ENCODE measurements around the gene SSBP3.
"Not testable (repeated sequence)": the region's sequence is repeated elsewhere in the genome, so short reads cannot be mapped to it uniquely, and the experiment has no call there.

SSBP3 gene

DNA sequence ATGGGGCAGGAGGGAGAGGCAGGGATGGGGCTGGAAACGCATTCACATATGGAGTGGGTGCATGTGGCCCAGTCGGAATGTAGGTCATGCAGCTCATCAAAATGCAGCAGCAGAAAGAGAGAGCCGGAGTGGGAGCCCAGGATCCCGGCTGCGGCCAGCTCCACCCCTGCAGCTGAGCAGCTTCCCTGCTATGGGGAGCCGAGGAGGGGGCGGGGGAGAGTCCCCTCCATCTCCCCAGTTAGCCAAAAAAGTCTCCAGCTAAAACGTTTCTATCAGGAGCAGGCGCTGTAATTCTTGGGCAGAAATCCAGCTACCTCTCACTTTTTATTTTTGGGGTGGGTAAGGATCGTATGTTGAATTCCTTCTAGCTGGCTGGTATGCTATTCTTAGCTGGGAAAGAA is 166.6 kb downstream of the SSBP3 start:
- Mint-ChIP-seq H3K9me3 (no peaks in the 10 kb centered on the region), H3K4me1 (ENCODE audit: low read depth) (peaks cover 20% of the 10 kb centered on the region), H3K36me3 (ENCODE audit: low read depth) (peaks cover 89% of the 10 kb centered on the region), H3K4me3 (no peak overlapping the region), H3K27me3 (no peaks in the 10 kb centered on the region), H3K27ac (no peak overlapping the region)
- intact Hi-C loops (cut with micrococcal nuclease), result no loop called here

DNA sequence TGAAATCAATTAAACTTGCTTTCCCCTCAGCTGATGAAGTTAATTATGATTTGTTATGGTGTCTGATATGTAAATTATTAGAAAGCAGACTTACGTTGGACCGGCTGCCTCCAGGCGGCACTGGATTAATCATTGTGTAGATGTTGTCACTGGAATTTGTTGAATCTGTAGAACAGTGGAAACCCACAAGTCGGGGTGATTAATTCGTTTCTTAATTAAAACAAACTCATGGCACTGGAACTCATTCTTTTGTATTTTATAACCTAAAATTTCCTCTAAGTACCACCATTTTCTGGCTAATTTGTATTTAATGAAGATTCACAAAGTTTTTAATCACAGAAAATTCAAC is 167.2 kb downstream of the SSBP3 start:
- Mint-ChIP-seq H3K9me3 (no peaks in the 10 kb centered on the region), H3K4me1 (ENCODE audit: low read depth) (peaks cover 20% of the 10 kb centered on the region), H3K4me3 (no peak overlapping the region), H3K36me3 (ENCODE audit: low read depth) (peaks cover 84% of the 10 kb centered on the region), H3K27ac (peak overlapping the region; percentile 49), H3K27me3 (no peaks in the 10 kb centered on the region)
- intact Hi-C loops (cut with micrococcal nuclease), result no loop called here

GRCh38 chr1:54238353-54239034 is 167.7 kb downstream of the SSBP3 start:
- H3K36me3 Mint-ChIP-seq (ENCODE audit: low read depth), result peaks cover 79% of the 10 kb centered on the region
- peak overlapping the region; percentile 49 for H3K27ac Mint-ChIP-seq
- intact Hi-C loops (cut with micrococcal nuclease), result no loop called here
- H3K27me3 Mint-ChIP-seq, result no peaks in the 10 kb centered on the region
- no peaks in the 10 kb centered on the region for H3K9me3 Mint-ChIP-seq
- peaks cover 20% of the 10 kb centered on the region for H3K4me1 Mint-ChIP-seq (ENCODE audit: low read depth)
- H3K4me3 Mint-ChIP-seq, result no peak overlapping the region

DNA sequence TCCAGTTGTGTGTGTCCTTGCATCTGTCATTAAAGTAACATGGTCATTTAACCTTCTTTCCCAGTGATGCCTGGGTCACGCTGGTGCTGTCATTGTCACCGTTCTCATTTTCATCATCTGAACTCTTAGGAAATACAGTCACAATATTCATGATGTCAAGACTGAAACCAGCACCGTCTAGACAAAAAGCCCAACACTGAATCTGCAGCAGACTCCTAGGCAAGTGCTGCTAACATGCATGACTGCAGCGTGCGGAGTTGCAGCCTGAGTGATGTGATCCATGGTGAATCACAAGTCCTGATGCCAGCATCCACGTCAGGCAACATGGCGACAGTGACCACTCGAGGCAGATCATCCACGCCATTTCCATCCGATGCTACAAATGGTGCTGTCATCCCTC is 168.6 kb downstream of the SSBP3 start:
- H3K36me3 Mint-ChIP-seq (ENCODE audit: low read depth), result peaks cover 77% of the 10 kb centered on the region
- intact Hi-C loops (cut with micrococcal nuclease), result no loop called here
- H3K27ac Mint-ChIP-seq, result no peak overlapping the region
- H3K4me1 Mint-ChIP-seq (ENCODE audit: low read depth), result peaks cover 20% of the 10 kb centered on the region
- H3K9me3 Mint-ChIP-seq, result no peaks in the 10 kb centered on the region
- no peak overlapping the region for H3K4me3 Mint-ChIP-seq
- H3K27me3 Mint-ChIP-seq, result no peaks in the 10 kb centered on the region

DNA sequence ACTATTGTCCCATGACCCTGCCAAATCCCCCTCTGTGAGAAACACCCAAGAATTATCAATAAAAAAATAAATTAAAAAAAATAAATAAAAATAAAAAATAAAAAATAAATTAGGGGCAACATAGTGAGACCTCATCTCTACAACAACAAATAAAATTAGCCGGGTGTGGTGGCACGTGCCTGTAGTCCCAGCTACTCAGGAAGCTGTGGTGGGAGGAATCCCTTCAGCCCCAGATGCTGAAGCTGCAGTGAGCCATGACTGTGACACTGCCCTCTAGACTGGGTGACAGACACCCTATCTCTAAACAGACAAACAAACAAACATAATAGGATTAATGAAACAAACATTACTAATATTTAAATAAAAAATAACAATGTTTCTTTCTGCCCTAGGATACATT is 171.9 kb downstream of the SSBP3 start:
- Mint-ChIP-seq H3K4me1 (ENCODE audit: low read depth) (peaks cover 36% of the 10 kb centered on the region), H3K4me3 (no peak overlapping the region), H3K27me3 (no peaks in the 10 kb centered on the region), H3K9me3 (no peaks in the 10 kb centered on the region), H3K27ac (no peak overlapping the region), H3K36me3 (ENCODE audit: low read depth) (peaks cover 63% of the 10 kb centered on the region)
- intact Hi-C loops (cut with micrococcal nuclease), result no loop called here

GRCh38 chr1:54233196-54233595 is 173.0 kb downstream of the SSBP3 start:
- intact Hi-C loops (cut with micrococcal nuclease); H3K27ac Mint-ChIP-seq; H3K27me3 Mint-ChIP-seq; H3K4me3 Mint-ChIP-seq; H3K9me3 Mint-ChIP-seq: not testable (repeated sequence)
- peaks cover 62% of the 10 kb centered on the region for H3K36me3 Mint-ChIP-seq (ENCODE audit: low read depth)
- H3K4me1 Mint-ChIP-seq (ENCODE audit: low read depth), result peaks cover 36% of the 10 kb centered on the region

- intact Hi-C loops (cut with micrococcal nuclease), result no loop called here
- Mint-ChIP-seq H3K4me1 (ENCODE audit: low read depth) (peaks cover 49% of the 10 kb centered on the region), H3K4me3 (no peak overlapping the region), H3K27me3 (no peaks in the 10 kb centered on the region), H3K36me3 (ENCODE audit: low read depth) (peaks cover 46% of the 10 kb centered on the region), H3K9me3 (no peaks in the 10 kb centered on the region), H3K27ac (no peak overlapping the region)
Measured at GRCh38 chr1:54230507-54231339, 175.5 kb downstream of the SSBP3 start.

- Mint-ChIP-seq H3K4me3 (peak overlapping the region; percentile 0), H3K27ac (peak overlapping the region; percentile 41), H3K27me3 (no peaks in the 10 kb centered on the region), H3K36me3 (ENCODE audit: low read depth) (peaks cover 49% of the 10 kb centered on the region), H3K4me1 (ENCODE audit: low read depth) (peaks cover 49% of the 10 kb centered on the region), H3K9me3 (no peaks in the 10 kb centered on the region)
- intact Hi-C loops (cut with micrococcal nuclease), result loop anchor here (10.0 kb wide), 1 partner anchor 255 kb away; no protein-coding TSS in a partner anchor
Measured at GRCh38 chr1:54229281-54229891, 176.8 kb downstream of the SSBP3 start.

GRCh38 chr1:54228638-54229079 is 177.5 kb downstream of the SSBP3 start:
- Mint-ChIP-seq H3K9me3 (no peaks in the 10 kb centered on the region), H3K4me3 (no peak overlapping the region), H3K36me3 (ENCODE audit: low read depth) (peaks cover 56% of the 10 kb centered on the region), H3K27me3 (no peaks in the 10 kb centered on the region), H3K4me1 (ENCODE audit: low read depth) (peaks cover 49% of the 10 kb centered on the region), H3K27ac (no peak overlapping the region)
- intact Hi-C loops (cut with micrococcal nuclease), result loop anchor here (10.0 kb wide), 1 partner anchor 256 kb away; no protein-coding TSS in a partner anchor

GRCh38 chr1:54227891-54228310 is 178.3 kb downstream of the SSBP3 start:
- Mint-ChIP-seq H3K4me3 (no peak overlapping the region), H3K4me1 (ENCODE audit: low read depth) (peaks cover 49% of the 10 kb centered on the region), H3K36me3 (ENCODE audit: low read depth) (peaks cover 60% of the 10 kb centered on the region)

DNA sequence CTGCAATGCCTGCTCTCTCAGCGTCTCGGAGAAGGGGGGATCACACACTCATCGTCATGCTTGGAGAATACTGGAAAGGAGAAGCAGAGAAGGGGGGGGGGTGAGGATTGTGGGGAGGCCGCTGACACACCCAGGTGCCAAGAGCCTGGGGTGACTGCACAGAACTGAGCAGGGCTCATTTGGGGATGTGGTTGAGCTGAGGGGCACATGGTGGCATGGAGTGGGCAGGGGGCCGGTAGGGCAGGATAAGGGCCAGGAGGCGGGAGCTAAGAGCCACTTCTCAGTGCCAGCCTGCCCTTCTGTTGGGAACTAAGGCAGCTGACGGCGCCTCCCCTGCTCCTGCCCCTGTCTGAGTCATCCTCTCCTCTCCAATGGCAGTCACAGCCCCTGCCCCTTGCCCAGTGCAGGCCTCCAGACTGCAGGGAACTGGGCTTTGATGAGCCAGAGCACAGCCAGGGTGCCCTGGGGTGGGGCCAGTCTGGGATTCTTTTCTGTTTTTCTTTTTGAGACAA is 179.0 kb downstream of the SSBP3 start:
- H3K27ac Mint-ChIP-seq, result peak overlapping the region; percentile 79

More at GRCh38 chr1:54227891-54228310, 178.3 kb downstream of the SSBP3 start:
- H3K9me3 Mint-ChIP-seq, result no peaks in the 10 kb centered on the region
- intact Hi-C loops (cut with micrococcal nuclease), result loop anchor here (10.0 kb wide), 1 partner anchor 257 kb away; no protein-coding TSS in a partner anchor
- no peaks in the 10 kb centered on the region for H3K27me3 Mint-ChIP-seq
- peak overlapping the region; percentile 79 for H3K27ac Mint-ChIP-seq

GRCh38 chr1:54225986-54226559 is 180.1 kb downstream of the SSBP3 start:
- Mint-ChIP-seq H3K36me3 (ENCODE audit: low read depth) (peaks cover 72% of the 10 kb centered on the region), H3K27me3 (no peaks in the 10 kb centered on the region), H3K4me1 (ENCODE audit: low read depth) (peaks cover 56% of the 10 kb centered on the region), H3K9me3 (no peaks in the 10 kb centered on the region), H3K27ac (no peak overlapping the region), H3K4me3 (no peak overlapping the region)
- intact Hi-C loops (cut with micrococcal nuclease), result loop anchor here (10.0 kb wide), 1 partner anchor 259 kb away; no protein-coding TSS in a partner anchor

More for the DNA sequence above, 179.0 kb downstream of the SSBP3 start:
- Mint-ChIP-seq H3K36me3 (ENCODE audit: low read depth) (peaks cover 62% of the 10 kb centered on the region), H3K4me1 (ENCODE audit: low read depth) (peaks cover 50% of the 10 kb centered on the region), H3K4me3 (no peak overlapping the region), H3K9me3 (no peaks in the 10 kb centered on the region), H3K27me3 (no peaks in the 10 kb centered on the region)
- intact Hi-C loops (cut with micrococcal nuclease), result loop anchor here (10.0 kb wide), 1 partner anchor 258 kb away; no protein-coding TSS in a partner anchor

DNA sequence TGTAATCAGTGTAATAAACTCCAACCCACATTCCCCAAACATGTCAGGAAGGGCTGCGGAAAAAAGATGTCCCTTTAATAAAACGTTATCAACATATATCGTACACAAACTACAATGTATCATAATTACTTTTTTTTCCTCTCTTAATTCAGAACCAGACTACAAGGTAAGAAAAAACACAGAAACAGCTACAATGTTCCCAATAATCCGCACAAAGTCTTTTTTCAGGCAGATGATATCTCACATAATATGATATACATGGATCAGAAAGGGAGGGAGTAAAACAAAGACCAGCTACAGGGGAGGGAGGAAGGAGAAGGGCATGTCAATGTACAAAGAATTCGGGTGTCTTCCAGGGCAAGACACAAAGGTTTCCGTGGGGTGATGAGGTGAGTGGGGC is 180.8 kb downstream of the SSBP3 start:
- Mint-ChIP-seq H3K4me3 (no peak overlapping the region), H3K36me3 (ENCODE audit: low read depth) (peaks cover 67% of the 10 kb centered on the region), H3K9me3 (no peaks in the 10 kb centered on the region), H3K4me1 (ENCODE audit: low read depth) (peaks cover 56% of the 10 kb centered on the region), H3K27ac (no peak overlapping the region), H3K27me3 (no peaks in the 10 kb centered on the region)
- intact Hi-C loops (cut with micrococcal nuclease), result loop anchor here (10.0 kb wide), 1 partner anchor 259 kb away; no protein-coding TSS in a partner anchor

Measured in dendritic cell treated with granulocyte-macrophage colony-stimulating factor and Interleukin-4, amounts not matched to agents 40 ng/mL and 50 ng/mL, for 4 days (primary cell).